ENCODE results near the gene IGFN1. TPM values are rescaled to one million over a fixed set of nuclear protein-coding genes. Genes with fewer than 3 reads are reported as not detected.

IGFN1 gene
- total RNA-seq, 1 donor from 2014 or later = 7.9 TPM

DNA sequence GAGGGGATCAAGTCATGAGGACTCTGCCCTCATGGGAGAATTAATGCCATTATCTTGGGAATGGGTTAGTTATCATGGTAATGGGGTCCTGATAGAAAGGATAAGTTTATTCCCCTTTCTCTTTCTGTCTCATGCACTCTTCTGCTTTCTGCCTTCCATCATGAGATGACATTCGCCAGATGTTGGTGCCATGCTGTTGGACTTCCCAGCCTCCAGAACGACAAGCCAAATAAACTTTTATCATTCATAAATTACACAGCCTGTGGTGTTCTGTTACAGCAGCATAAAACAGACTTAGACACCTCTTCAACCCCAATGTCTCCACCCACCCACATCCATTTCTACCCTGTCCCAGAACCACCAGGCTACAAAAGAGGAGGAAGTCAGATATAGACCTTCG, 11.9 kb upstream of the IGFN1 start:
- Mint-ChIP-seq H3K9me3 (peaks cover 8% of the 10 kb centered on the region), H3K4me1 (ENCODE audit: unreplicated experiment) (peaks cover 17% of the 10 kb centered on the region), H3K27ac (no peak overlapping the region), H3K4me3 (no peak overlapping the region), H3K36me3 (peaks cover 10% of the 10 kb centered on the region), H3K27me3 (peaks cover 15% of the 10 kb centered on the region)
- TF ChIP-seq, protein P1, sequence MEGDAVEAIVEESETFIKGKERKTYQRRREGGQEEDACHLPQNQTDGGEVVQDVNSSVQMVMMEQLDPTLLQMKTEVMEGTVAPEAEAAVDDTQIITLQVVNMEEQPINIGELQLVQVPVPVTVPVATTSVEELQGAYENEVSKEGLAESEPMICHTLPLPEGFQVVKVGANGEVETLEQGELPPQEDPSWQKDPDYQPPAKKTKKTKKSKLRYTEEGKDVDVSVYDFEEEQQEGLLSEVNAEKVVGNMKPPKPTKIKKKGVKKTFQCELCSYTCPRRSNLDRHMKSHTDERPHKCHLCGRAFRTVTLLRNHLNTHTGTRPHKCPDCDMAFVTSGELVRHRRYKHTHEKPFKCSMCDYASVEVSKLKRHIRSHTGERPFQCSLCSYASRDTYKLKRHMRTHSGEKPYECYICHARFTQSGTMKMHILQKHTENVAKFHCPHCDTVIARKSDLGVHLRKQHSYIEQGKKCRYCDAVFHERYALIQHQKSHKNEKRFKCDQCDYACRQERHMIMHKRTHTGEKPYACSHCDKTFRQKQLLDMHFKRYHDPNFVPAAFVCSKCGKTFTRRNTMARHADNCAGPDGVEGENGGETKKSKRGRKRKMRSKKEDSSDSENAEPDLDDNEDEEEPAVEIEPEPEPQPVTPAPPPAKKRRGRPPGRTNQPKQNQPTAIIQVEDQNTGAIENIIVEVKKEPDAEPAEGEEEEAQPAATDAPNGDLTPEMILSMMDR (conservative IDR thresholded peaks at IDR 0.05) = no peak
- no peak for DNase-seq (ENCODE audit: extremely low spot score, unreplicated experiment)

DNA sequence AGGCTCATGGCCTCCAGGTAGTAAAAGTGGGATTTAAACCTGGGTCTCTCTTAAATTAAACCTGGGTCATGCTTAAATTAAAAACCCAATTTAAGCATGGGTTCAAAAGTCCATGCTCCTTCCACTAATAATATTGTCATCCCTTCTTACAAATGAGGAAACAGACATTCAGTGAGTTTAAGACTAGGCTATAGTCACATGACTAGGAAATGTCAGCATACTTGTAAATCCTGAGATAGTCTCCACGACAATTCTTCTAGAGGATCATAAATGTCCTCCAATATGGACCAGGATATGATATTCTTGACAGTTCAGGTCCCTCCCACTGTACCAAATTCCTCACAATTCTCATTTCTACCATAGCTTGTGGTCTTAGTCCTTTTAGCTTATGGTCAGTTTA, 10.5 kb upstream of the IGFN1 start:
- Mint-ChIP-seq H3K4me1 (ENCODE audit: unreplicated experiment) (peaks cover 26% of the 10 kb centered on the region), H3K36me3 (peaks cover 10% of the 10 kb centered on the region), H3K4me3 (no peak overlapping the region), H3K27me3 (peaks cover 15% of the 10 kb centered on the region), H3K27ac (no peak overlapping the region), H3K9me3 (peaks cover 8% of the 10 kb centered on the region)
- TF ChIP-seq, protein P1 (conservative IDR thresholded peaks at IDR 0.05) = no peak
- no peak for DNase-seq (ENCODE audit: extremely low spot score, unreplicated experiment)

DNA sequence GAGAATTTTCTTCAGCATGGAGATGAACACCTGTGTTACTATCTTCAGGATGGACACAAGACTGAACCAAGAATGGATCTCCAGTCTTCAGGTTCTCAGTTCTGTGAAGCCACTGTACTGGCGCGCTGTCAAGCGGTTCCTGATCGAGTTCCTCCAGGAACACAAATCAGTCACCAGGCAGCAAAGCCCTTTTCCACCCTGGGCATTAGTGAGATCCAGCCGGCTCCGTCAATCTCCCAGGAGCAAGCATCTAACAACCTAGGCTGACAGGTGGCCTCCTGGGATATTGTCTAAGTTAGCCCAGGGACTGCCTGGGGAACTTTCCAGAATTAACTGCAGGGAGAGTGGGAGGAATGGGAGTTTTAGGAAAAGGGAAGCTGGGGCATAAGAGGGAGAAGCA, 9.7 kb upstream of the IGFN1 start:
- Mint-ChIP-seq H3K4me1 (ENCODE audit: unreplicated experiment) (peaks cover 26% of the 10 kb centered on the region), H3K36me3 (peaks cover 10% of the 10 kb centered on the region), H3K27me3 (peaks cover 15% of the 10 kb centered on the region), H3K4me3 (no peak overlapping the region), H3K9me3 (peaks cover 8% of the 10 kb centered on the region), H3K27ac (no peak overlapping the region)
- TF ChIP-seq, protein P1 (conservative IDR thresholded peaks at IDR 0.05) = no peak
- DNase-seq (ENCODE audit: extremely low spot score, unreplicated experiment) = no peak

DNA sequence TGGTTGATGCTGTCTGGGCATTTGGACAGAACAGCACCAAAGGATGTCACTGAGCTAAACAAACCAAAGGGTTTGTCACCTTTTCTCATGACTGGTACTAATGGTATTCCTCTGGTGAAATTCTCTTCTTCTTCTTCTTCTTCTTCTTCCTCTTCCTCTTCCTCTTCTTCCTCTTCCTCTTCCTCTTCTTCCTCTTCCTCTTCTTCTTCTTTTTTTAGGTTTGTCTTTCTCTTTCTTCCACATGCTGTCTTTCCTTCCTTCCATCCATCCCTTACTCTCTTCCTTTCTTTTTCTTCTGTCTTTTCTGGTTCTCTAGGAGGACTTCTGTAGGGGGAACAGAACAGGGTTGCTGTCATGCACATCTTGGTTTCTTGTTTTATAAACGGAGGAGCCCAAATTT, 9.3 kb upstream of the IGFN1 start:
- Mint-ChIP-seq H3K4me1 (ENCODE audit: unreplicated experiment) (peaks cover 30% of the 10 kb centered on the region), H3K27me3 (peaks cover 15% of the 10 kb centered on the region), H3K9me3 (peaks cover 8% of the 10 kb centered on the region), H3K4me3 (no peak overlapping the region), H3K36me3 (peaks cover 10% of the 10 kb centered on the region), H3K27ac (no peak overlapping the region)
- no peak for DNase-seq (ENCODE audit: extremely low spot score, unreplicated experiment)
- TF ChIP-seq, protein P1 (conservative IDR thresholded peaks at IDR 0.05) = no peak

DNA sequence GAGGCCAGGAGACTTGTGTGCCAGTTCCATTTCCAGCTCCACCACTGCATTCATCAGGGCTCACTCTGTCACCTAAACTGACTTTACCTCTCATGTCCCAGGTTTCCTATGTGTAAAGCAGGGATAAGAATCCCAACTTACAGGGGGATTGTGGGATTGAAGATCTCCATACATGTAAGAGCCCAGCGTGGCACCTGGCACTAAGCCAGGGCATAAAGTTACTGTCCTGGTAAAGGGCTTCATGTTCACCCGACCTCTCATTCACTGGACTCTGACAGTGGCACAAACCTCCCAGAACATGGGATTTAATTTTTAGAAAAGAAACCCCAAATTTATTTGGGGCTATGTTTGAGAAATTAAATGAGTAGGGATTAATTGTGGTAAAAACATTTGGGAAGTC, 8.9 kb upstream of the IGFN1 start:
- H3K9me3 Mint-ChIP-seq = peaks cover 8% of the 10 kb centered on the region
- peaks cover 10% of the 10 kb centered on the region for H3K36me3 Mint-ChIP-seq
- peaks cover 32% of the 10 kb centered on the region for H3K4me1 Mint-ChIP-seq (ENCODE audit: unreplicated experiment)
- H3K27ac Mint-ChIP-seq = no peak overlapping the region
- DNase-seq (ENCODE audit: extremely low spot score, unreplicated experiment) = no peak
- TF ChIP-seq, protein P1 (conservative IDR thresholded peaks at IDR 0.05) = no peak
- peaks cover 15% of the 10 kb centered on the region for H3K27me3 Mint-ChIP-seq
- no peak overlapping the region for H3K4me3 Mint-ChIP-seq

DNA sequence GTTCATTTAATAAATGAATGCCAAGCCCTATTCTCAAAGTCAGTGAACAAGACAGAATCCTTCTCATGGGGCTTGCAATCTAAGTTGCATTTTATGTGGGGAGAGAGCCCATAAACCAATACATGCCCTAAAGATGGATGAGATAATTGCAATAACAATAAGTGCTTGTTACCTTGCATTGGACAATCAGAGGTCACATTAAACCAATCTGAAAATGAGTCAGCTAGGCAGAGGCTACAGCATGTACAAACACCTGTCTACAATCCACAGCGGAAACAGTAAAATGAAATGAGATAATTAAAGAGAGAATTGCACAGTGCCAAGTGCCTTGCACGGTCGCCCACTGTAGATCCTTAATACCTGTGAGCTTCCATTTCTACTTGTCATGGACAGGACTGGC, 7.4 kb upstream of the IGFN1 start:
- peaks cover 7% of the 10 kb centered on the region for H3K36me3 Mint-ChIP-seq
- peaks cover 26% of the 10 kb centered on the region for H3K4me1 Mint-ChIP-seq (ENCODE audit: unreplicated experiment)
- TF ChIP-seq, protein P1 (conservative IDR thresholded peaks at IDR 0.05) = no peak
- peaks cover 8% of the 10 kb centered on the region for H3K9me3 Mint-ChIP-seq
- peaks cover 15% of the 10 kb centered on the region for H3K27me3 Mint-ChIP-seq
- DNase-seq (ENCODE audit: extremely low spot score, unreplicated experiment) = no peak
- H3K4me3 Mint-ChIP-seq = no peak overlapping the region
- no peak overlapping the region for H3K27ac Mint-ChIP-seq
